ENCODE results near the gene FCSK.

FCSK gene

GRCh38 chr16:70421473-70422311 lies 32.7 kb upstream of the FCSK start:
- CTCF ChIA-PET, result interaction anchor here (0.8 to 1.1 kb wide), 3 partner anchors 11 to 71 kb away, joined by 3 read pairs; partner anchors contain the start of gene ST3GAL2
- TF ChIP-seq CTCF (IDR thresholded peaks at IDR 0.05; ENCODE audit: insufficient read depth, low read length, missing control alignments), result no peak
- H3K4me3 ChIP-seq (ENCODE audit: low read depth, low read length), result no peak overlapping the region
- POLR2A ChIA-PET, result no interaction called here
- no peak for DNase-seq (ENCODE audit: low read depth, low spot score)

GRCh38 chr16:70422543-70422942 lies 31.9 kb upstream of the FCSK start:
- TF ChIP-seq CTCF (IDR thresholded peaks at IDR 0.05; ENCODE audit: insufficient read depth, low read length, missing control alignments), result no peak
- DNase-seq (ENCODE audit: low read depth, low spot score), result no peak
- ChIA-PET POLR2A (no interaction called here), CTCF (interaction anchor here (0.8 to 1.0 kb wide), 3 partner anchors 9 to 71 kb away, joined by 3 read pairs; no protein-coding TSS in a partner anchor)
- no peak overlapping the region for H3K4me3 ChIP-seq (ENCODE audit: low read depth, low read length)

GRCh38 chr16:70427786-70428177 lies 26.6 kb upstream of the FCSK start:
- TF ChIP-seq CTCF (IDR thresholded peaks at IDR 0.05; ENCODE audit: insufficient read depth, low read length, missing control alignments), result no peak
- H3K4me3 ChIP-seq (ENCODE audit: low read depth, low read length), result no peak overlapping the region
- ChIA-PET CTCF (no interaction called here), POLR2A (interaction anchor here (0.5 to 1.2 kb wide), 4 partner anchors 10 to 181 kb away, joined by 3 to 11 read pairs (median 6); no protein-coding TSS in a partner anchor)
- DNase-seq (ENCODE audit: low read depth, low spot score), result no peak

- ChIA-PET POLR2A (interaction anchor here (0.5 to 1.2 kb wide), 4 partner anchors 10 to 180 kb away, joined by 3 to 11 read pairs (median 6); no protein-coding TSS in a partner anchor), CTCF (no interaction called here)
- peak overlapping the region; percentile 1; the same call in 1 of the 2 replicates for H3K4me3 ChIP-seq (ENCODE audit: low read depth, low read length)
- peak; percentile 66 for DNase-seq (ENCODE audit: low read depth, low spot score)
- TF ChIP-seq CTCF (IDR thresholded peaks at IDR 0.05; ENCODE audit: insufficient read depth, low read length, missing control alignments), result no peak
Observed at GRCh38 chr16:70428178-70428998, 26.0 kb upstream of the FCSK start.

- ChIA-PET CTCF (no interaction called here), POLR2A (no interaction called here)
- DNase-seq (ENCODE audit: low read depth, low spot score), result no peak
- no peak overlapping the region for H3K4me3 ChIP-seq (ENCODE audit: low read depth, low read length)
- no peak for TF ChIP-seq CTCF (IDR thresholded peaks at IDR 0.05; ENCODE audit: insufficient read depth, low read length, missing control alignments)
Observed at GRCh38 chr16:70429888-70430666, 24.3 kb upstream of the FCSK start.

Measured in AG04449 (cell line).